ENCODE results near the gene FRMPD2.

FRMPD2 gene

GRCh38 chr10:48277093-48277492, 2.6 kb upstream of the FRMPD2 start:
- TF ChIP-seq CTCF (conservative IDR thresholded peaks at IDR 0.05; ENCODE audit: low read depth): no peak
- DNase-seq (ENCODE audit: low spot score): no peak
- ChIA-PET CTCF (no interaction called here), POLR2A (ENCODE audit: low non-redundant PET) (no interaction called here)
- no peak overlapping the region for H3K27ac ChIP-seq

- CTCF ChIA-PET: no interaction called here
- no peak for DNase-seq (ENCODE audit: low spot score)
- POLR2A ChIA-PET (ENCODE audit: low non-redundant PET): no interaction called here
- no peak for TF ChIP-seq CTCF (conservative IDR thresholded peaks at IDR 0.05; ENCODE audit: low read depth)
- H3K27ac ChIP-seq: no peak overlapping the region
Observed at GRCh38 chr10:48273741-48274140, 755 bp downstream of the FRMPD2 start.

GRCh38 chr10:48272682-48273081, 1.8 kb downstream of the FRMPD2 start:
- DNase-seq (ENCODE audit: low spot score): no peak
- TF ChIP-seq CTCF (conservative IDR thresholded peaks at IDR 0.05; ENCODE audit: low read depth): no peak
- no peak overlapping the region for H3K27ac ChIP-seq
- ChIA-PET POLR2A (ENCODE audit: low non-redundant PET) (no interaction called here), CTCF (no interaction called here)

GRCh38 chr10:48271047-48271730, 3.3 kb downstream of the FRMPD2 start:
- no peak for DNase-seq (ENCODE audit: low spot score)
- CTCF ChIA-PET: no interaction called here
- H3K27ac ChIP-seq: no peak overlapping the region
- POLR2A ChIA-PET (ENCODE audit: low non-redundant PET): no interaction called here
- no peak for TF ChIP-seq CTCF (conservative IDR thresholded peaks at IDR 0.05; ENCODE audit: low read depth)

- no peak for DNase-seq (ENCODE audit: low spot score)
- no peak for TF ChIP-seq CTCF (conservative IDR thresholded peaks at IDR 0.05; ENCODE audit: low read depth)
- no peak overlapping the region for H3K27ac ChIP-seq
- CTCF ChIA-PET: no interaction called here
- POLR2A ChIA-PET (ENCODE audit: low non-redundant PET): no interaction called here
Observed at GRCh38 chr10:48266528-48266927, 8.0 kb downstream of the FRMPD2 start.

GRCh38 chr10:48258105-48258504, 16.4 kb downstream of the FRMPD2 start:
- ChIA-PET POLR2A (ENCODE audit: low non-redundant PET) (no interaction called here), CTCF (interaction anchor here (0.7 to 1.4 kb wide), 2 partner anchors 30 to 33 kb away, joined by 3 to 4 read pairs; no protein-coding TSS in a partner anchor)
- DNase-seq (ENCODE audit: low spot score): no peak
- no peak for TF ChIP-seq CTCF (conservative IDR thresholded peaks at IDR 0.05; ENCODE audit: low read depth)
- H3K27ac ChIP-seq: no peak overlapping the region

Data from RWPE1 (cell line).